Stimulated activated memory B cell treated with anti-CD40 and anti-IgM and Interleukin-4, amounts not matched to agents 10 μg/mL and 1 μg/mL and 100 μg/mL, for 72 hours (primary cell): ENCODE measurements around the gene ZDHHC20.

Experiments
- ATAC-seq: fragments of 150-1000 bp; cut with Tn5 transposase; 2 replicates; pipeline ENCODE4 v1.10.0; 2021
- H3K27ac Mint-ChIP-seq: one replicate; pipeline ENCODE4 v1.8.0; 2022; ENCODE audit warnings: mild to moderate bottlenecking, mixed read lengths
- H3K27me3 Mint-ChIP-seq: one replicate; pipeline ENCODE4 v1.8.0; 2022; ENCODE audit warnings: mixed read lengths
- H3K36me3 Mint-ChIP-seq: one replicate; pipeline ENCODE4 v1.8.0; 2022; ENCODE audit warnings: mixed read lengths
- H3K4me1 Mint-ChIP-seq: one replicate; pipeline ENCODE4 v1.8.0; 2022; ENCODE audit warnings: mixed read lengths
- H3K4me3 Mint-ChIP-seq: one replicate; pipeline ENCODE4 v1.8.0; 2022; ENCODE audit warnings: mild to moderate bottlenecking, moderate library complexity, mixed read lengths
- H3K9me3 Mint-ChIP-seq: one replicate; pipeline ENCODE4 v1.8.0; 2022; ENCODE audit warnings: mixed read lengths

ZDHHC20 gene

GRCh38 chr13:21458813-21459701 lies at the start of gene ZDHHC20:
TSS of gene ZDHHC20 (minus strand) at chr13:21459303. CDS start at chr13:21459171, 132 bp downstream.
- H3K27ac Mint-ChIP-seq: peak within 1 kb of the TSS; percentile 94

GRCh38 chr13:21504379-21504778 lies 45.3 kb upstream of the ZDHHC20 start:
- no peak for ATAC-seq
- H3K4me3 Mint-ChIP-seq: no peak overlapping the region
- peaks cover 54% of the 10 kb centered on the region for H3K36me3 Mint-ChIP-seq
- H3K9me3 Mint-ChIP-seq: no peaks in the 10 kb centered on the region
- H3K4me1 Mint-ChIP-seq: no peaks in the 10 kb centered on the region
- no peak overlapping the region for H3K27ac Mint-ChIP-seq
- H3K27me3 Mint-ChIP-seq: no peaks in the 10 kb centered on the region

More at GRCh38 chr13:21458813-21459701, at the start of gene ZDHHC20:
- Mint-ChIP-seq H3K4me3 (peak within 1 kb of the TSS; percentile 86), H3K36me3 (peaks cover 6% of the 10 kb centered on the region), H3K9me3 (no peaks in the 10 kb centered on the region), H3K4me1 (peaks cover 32% of the 10 kb centered on the region), H3K27me3 (no peaks in the 10 kb centered on the region)
- ATAC-seq: peak; percentile 96

- Mint-ChIP-seq H3K36me3 (peaks cover 51% of the 10 kb centered on the region), H3K27me3 (no peaks in the 10 kb centered on the region)
- ATAC-seq: no peak
These were observed 42.6 kb upstream of the ZDHHC20 start for GRCh38 chr13:21501686-21502085.

GRCh38 chr13:21486322-21486721 lies 27.2 kb upstream of the ZDHHC20 start:
- Mint-ChIP-seq H3K4me3 (no peak overlapping the region), H3K36me3 (peaks cover 32% of the 10 kb centered on the region)
- ATAC-seq: no peak

More at GRCh38 chr13:21501686-21502085, 42.6 kb upstream of the ZDHHC20 start:
- H3K9me3 Mint-ChIP-seq: no peaks in the 10 kb centered on the region
- H3K4me3 Mint-ChIP-seq: no peak overlapping the region
- no peaks in the 10 kb centered on the region for H3K4me1 Mint-ChIP-seq
- H3K27ac Mint-ChIP-seq: no peak overlapping the region

GRCh38 chr13:21483748-21484147 lies 24.6 kb upstream of the ZDHHC20 start:
- Mint-ChIP-seq H3K9me3 (peaks cover 9% of the 10 kb centered on the region), H3K4me3 (no peak overlapping the region), H3K27ac (no peak overlapping the region), H3K27me3 (no peaks in the 10 kb centered on the region), H3K4me1 (peaks cover 6% of the 10 kb centered on the region), H3K36me3 (peaks cover 9% of the 10 kb centered on the region)
- no peak for ATAC-seq

More at GRCh38 chr13:21486322-21486721, 27.2 kb upstream of the ZDHHC20 start:
- Mint-ChIP-seq H3K27ac (no peak overlapping the region), H3K9me3 (peaks cover 19% of the 10 kb centered on the region), H3K27me3 (no peaks in the 10 kb centered on the region), H3K4me1 (no peaks in the 10 kb centered on the region)

GRCh38 chr13:21481359-21481758 lies 22.3 kb upstream of the ZDHHC20 start:
- Mint-ChIP-seq H3K27ac (no peak overlapping the region), H3K36me3 (no peaks in the 10 kb centered on the region), H3K4me3 (no peak overlapping the region), H3K9me3 (peaks cover 5% of the 10 kb centered on the region), H3K4me1 (peaks cover 18% of the 10 kb centered on the region), H3K27me3 (no peaks in the 10 kb centered on the region)
- no peak for ATAC-seq

GRCh38 chr13:21478881-21479808 lies 20.0 kb upstream of the ZDHHC20 start:
- Mint-ChIP-seq H3K27me3 (no peaks in the 10 kb centered on the region), H3K4me3 (peak overlapping the region; percentile 29), H3K4me1 (peaks cover 18% of the 10 kb centered on the region), H3K27ac (no peak overlapping the region), H3K36me3 (no peaks in the 10 kb centered on the region), H3K9me3 (no peaks in the 10 kb centered on the region)
- ATAC-seq: no peak

GRCh38 chr13:21476893-21477472 lies 17.9 kb upstream of the ZDHHC20 start:
- ATAC-seq: peak; percentile 87
- peaks cover 18% of the 10 kb centered on the region for H3K4me1 Mint-ChIP-seq
- H3K4me3 Mint-ChIP-seq: peak overlapping the region; percentile 83
- H3K36me3 Mint-ChIP-seq: no peaks in the 10 kb centered on the region
- no peaks in the 10 kb centered on the region for H3K9me3 Mint-ChIP-seq
- peak overlapping the region; percentile 72 for H3K27ac Mint-ChIP-seq
- H3K27me3 Mint-ChIP-seq: no peaks in the 10 kb centered on the region

GRCh38 chr13:21475115-21475514 lies 16.0 kb upstream of the ZDHHC20 start:
- Mint-ChIP-seq H3K4me3 (no peak overlapping the region), H3K36me3 (peaks cover 6% of the 10 kb centered on the region), H3K27ac (no peak overlapping the region), H3K4me1 (peaks cover 18% of the 10 kb centered on the region), H3K9me3 (peaks cover 6% of the 10 kb centered on the region), H3K27me3 (no peaks in the 10 kb centered on the region)
- ATAC-seq: no peak

GRCh38 chr13:21470785-21471184 lies 11.7 kb upstream of the ZDHHC20 start:
- ATAC-seq: no peak
- Mint-ChIP-seq H3K27me3 (no peaks in the 10 kb centered on the region), H3K4me3 (no peak overlapping the region), H3K27ac (no peak overlapping the region), H3K4me1 (no peaks in the 10 kb centered on the region), H3K9me3 (peaks cover 6% of the 10 kb centered on the region), H3K36me3 (peaks cover 6% of the 10 kb centered on the region)

- H3K36me3 Mint-ChIP-seq: peaks cover 2% of the 10 kb centered on the region
- H3K4me1 Mint-ChIP-seq: no peaks in the 10 kb centered on the region
- H3K27me3 Mint-ChIP-seq: no peaks in the 10 kb centered on the region
- no peak overlapping the region for H3K27ac Mint-ChIP-seq
- H3K4me3 Mint-ChIP-seq: no peak overlapping the region
- no peak for ATAC-seq
- peaks cover 4% of the 10 kb centered on the region for H3K9me3 Mint-ChIP-seq
These were observed 7.4 kb upstream of the ZDHHC20 start for GRCh38 chr13:21466527-21466926.

- no peaks in the 10 kb centered on the region for H3K4me1 Mint-ChIP-seq
- H3K4me3 Mint-ChIP-seq: no peak overlapping the region
- no peak for ATAC-seq
- H3K27me3 Mint-ChIP-seq: no peaks in the 10 kb centered on the region
- no peaks in the 10 kb centered on the region for H3K36me3 Mint-ChIP-seq
- H3K27ac Mint-ChIP-seq: no peak overlapping the region
- H3K9me3 Mint-ChIP-seq: peaks cover 1% of the 10 kb centered on the region
These were observed 6.6 kb upstream of the ZDHHC20 start for GRCh38 chr13:21465710-21466160.

- ATAC-seq: no peak
- H3K4me1 Mint-ChIP-seq: peaks cover 3% of the 10 kb centered on the region
- H3K4me3 Mint-ChIP-seq: no peak overlapping the region
- no peaks in the 10 kb centered on the region for H3K27me3 Mint-ChIP-seq
- no peaks in the 10 kb centered on the region for H3K36me3 Mint-ChIP-seq
- H3K27ac Mint-ChIP-seq: no peak overlapping the region
- H3K9me3 Mint-ChIP-seq: no peaks in the 10 kb centered on the region
These were observed 4.3 kb upstream of the ZDHHC20 start for GRCh38 chr13:21463424-21463823.

GRCh38 chr13:21461131-21461530 lies 2.0 kb upstream of the ZDHHC20 start:
- no peaks in the 10 kb centered on the region for H3K27me3 Mint-ChIP-seq
- no peak for ATAC-seq
- H3K4me1 Mint-ChIP-seq: peaks cover 19% of the 10 kb centered on the region
- H3K27ac Mint-ChIP-seq: no peak overlapping the region
- no peaks in the 10 kb centered on the region for H3K9me3 Mint-ChIP-seq
- no peak overlapping the region for H3K4me3 Mint-ChIP-seq
- H3K36me3 Mint-ChIP-seq: no peaks in the 10 kb centered on the region

- Mint-ChIP-seq H3K9me3 (no peaks in the 10 kb centered on the region), H3K4me1 (peaks cover 32% of the 10 kb centered on the region), H3K4me3 (peak overlapping the region; percentile 86), H3K36me3 (peaks cover 6% of the 10 kb centered on the region), H3K27ac (peak overlapping the region; percentile 94), H3K27me3 (no peaks in the 10 kb centered on the region)
- ATAC-seq: peak; percentile 31
These were observed 671 bp downstream of the ZDHHC20 start for GRCh38 chr13:21458451-21458812.
